Measurements from ENCODE around the gene COMP. TPM values are rescaled to one million over a fixed set of nuclear protein-coding genes. Genes with fewer than 3 reads are reported as not detected.
A peak's percentile ranks its signal among the peaks of the same experiment; 100 is the strongest.
"Not testable (repeated sequence)": the region's sequence is repeated elsewhere in the genome, so short reads cannot be mapped to it uniquely, and the experiment has no call there.

COMP gene
- total and polyA plus RNA-seq, 8 donors, result 0.05 to 3.7 (median 0.54) TPM

GRCh38 chr19:18814063-18814462 lies 23.0 kb upstream of the COMP start:
- DNase-seq (peak in 1 of 6 donors; percentile 14), ATAC-seq (peak in 2 of 4 donors; percentile 13 to 19), FAIRE-seq (no peak)
- Histone ChIP-seq H3K4me1 (no peaks in the 10 kb centered on the region), H3K36me3 (no peaks in the 10 kb centered on the region), H3K27me3 (no peaks in the 10 kb centered on the region), H3K9me3 (no peaks in the 10 kb centered on the region), H3K27ac (no peak overlapping the region), H3K4me3 (no peak overlapping the region)
- intact Hi-C loops (cut with DNase I), result no loop called here
- 46 to 47% methylated on average over 9 of the region's 9 CpGs for whole genome bisulfite sequencing, 2 donors
- no peak for TF ChIP-seq CTCF (IDR thresholded peaks at IDR 0.05)

- FAIRE-seq; H3K27me3 ChIP-seq; H3K4me1 ChIP-seq; H3K36me3 ChIP-seq; DNase-seq; H3K4me3 ChIP-seq; ATAC-seq; H3K9me3 ChIP-seq; H3K27ac ChIP-seq; intact Hi-C loops (cut with DNase I): not testable (repeated sequence)
- WGBS, 2 donors, result 83 to 96% methylated on average over 5 of the region's 5 CpGs
These were observed 20.5 kb upstream of the COMP start for GRCh38 chr19:18811638-18812037.

- H3K9me3 ChIP-seq, result no peaks in the 10 kb centered on the region
- TF ChIP-seq CTCF (IDR thresholded peaks at IDR 0.05), result no peak
- H3K4me1 ChIP-seq, result no peaks in the 10 kb centered on the region
- no peak for FAIRE-seq
- no peaks in the 10 kb centered on the region for H3K36me3 ChIP-seq
- H3K4me3 ChIP-seq, result no peak overlapping the region
- H3K27ac ChIP-seq, result no peak overlapping the region
- no peaks in the 10 kb centered on the region for H3K27me3 ChIP-seq
- intact Hi-C loops (cut with DNase I), result no loop called here
- peak in 3 of 4 donors; percentile 62 to 73 (median 68) for ATAC-seq
- 47 to 57% methylated on average over 14 of the region's 14 CpGs for WGBS, 2 donors
- DNase-seq, result peak in 1 of 6 donors; percentile 20
These were observed 18.2 kb upstream of the COMP start for GRCh38 chr19:18809149-18809868.

GRCh38 chr19:18807861-18808331 lies 16.8 kb upstream of the COMP start:
- WGBS, 2 donors, result 77 to 80% methylated on average over 18 to 19 of the region's 19 CpGs
- TF ChIP-seq CTCF (IDR thresholded peaks at IDR 0.05), result no peak
- intact Hi-C loops (cut with DNase I), result no loop called here
- ATAC-seq (peak in 1 of 4 donors; percentile 28), DNase-seq (peak in 1 of 6 donors; percentile 14), FAIRE-seq (no peak)
- no peaks in the 10 kb centered on the region for H3K9me3 ChIP-seq
- H3K27ac ChIP-seq, result no peak overlapping the region
- no peaks in the 10 kb centered on the region for H3K4me1 ChIP-seq
- no peaks in the 10 kb centered on the region for H3K27me3 ChIP-seq
- no peak overlapping the region for H3K4me3 ChIP-seq
- H3K36me3 ChIP-seq, result no peaks in the 10 kb centered on the region

GRCh38 chr19:18804643-18805042 lies 13.5 kb upstream of the COMP start:
- ATAC-seq (no peak), FAIRE-seq (no peak), DNase-seq (peak in 1 of 6 donors; percentile 24)
- intact Hi-C loops (cut with DNase I), result no loop called here
- no peaks in the 10 kb centered on the region for H3K36me3 ChIP-seq
- H3K27me3 ChIP-seq, result no peaks in the 10 kb centered on the region
- no peaks in the 10 kb centered on the region for H3K9me3 ChIP-seq
- no peak for TF ChIP-seq CTCF (IDR thresholded peaks at IDR 0.05)
- no peaks in the 10 kb centered on the region for H3K4me1 ChIP-seq
- H3K27ac ChIP-seq, result no peak overlapping the region
- WGBS, 2 donors, result 76 to 81% methylated on average over 8 of the region's 8 CpGs
- H3K4me3 ChIP-seq, result no peak overlapping the region

Data from pancreas (tissue), 10 donors.